GM19351 (cell line): ENCODE measurements around the gene KLHL8.
"Not testable (repeated sequence)": the region's sequence is repeated elsewhere in the genome, so short reads cannot be mapped to it uniquely, and the experiment has no call there.

Source experiments
- ATAC-seq: cut with Tn5 transposase; IDR thresholded peaks from one replicate; pipeline ENCODE4 v1.9.1; 2021; ENCODE audit warnings: mild to moderate bottlenecking, moderate library complexity; ENCODE audit not compliant: unreplicated experiment

The KLHL8 gene

DNA sequence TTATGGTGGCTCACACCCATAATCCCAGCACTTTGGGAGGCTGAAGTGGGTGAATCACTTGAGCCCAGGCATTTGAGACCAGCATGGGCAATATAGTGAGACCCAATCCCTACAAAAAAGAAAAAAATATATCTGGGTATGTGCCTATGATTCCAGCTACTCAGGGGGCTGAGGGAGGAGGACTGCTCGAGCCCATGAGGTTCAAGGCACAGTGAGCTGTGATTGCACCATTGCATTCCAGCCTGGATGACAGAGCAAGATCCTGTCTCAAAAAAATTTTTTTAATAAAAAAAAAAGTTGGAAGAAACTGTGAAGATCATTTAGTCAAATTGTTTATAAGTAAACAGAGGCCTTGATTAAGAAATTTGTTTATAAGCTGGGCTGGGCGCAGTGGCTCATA, 39.7 kb downstream of the KLHL8 start:
- no peak for ATAC-seq

DNA sequence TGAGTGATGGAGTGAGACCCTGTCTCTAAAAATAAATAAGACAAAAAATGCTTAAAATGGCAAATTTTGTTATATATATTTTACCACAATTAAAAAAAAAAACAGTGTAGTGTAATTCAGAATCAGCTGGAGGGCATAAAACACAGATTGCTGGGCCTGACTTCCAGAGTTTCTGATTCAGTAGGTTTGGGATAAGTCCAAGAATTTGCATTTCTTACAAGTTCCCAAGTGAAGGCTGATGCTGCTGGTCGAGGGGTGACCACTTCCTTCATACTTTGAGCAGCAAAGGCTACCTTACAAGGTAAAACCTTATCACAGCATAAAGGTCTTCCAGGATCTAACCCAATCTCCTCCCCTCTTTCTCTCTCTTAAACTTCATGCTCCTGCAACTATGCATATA, 40.7 kb downstream of the KLHL8 start:
- ATAC-seq, result no peak

DNA sequence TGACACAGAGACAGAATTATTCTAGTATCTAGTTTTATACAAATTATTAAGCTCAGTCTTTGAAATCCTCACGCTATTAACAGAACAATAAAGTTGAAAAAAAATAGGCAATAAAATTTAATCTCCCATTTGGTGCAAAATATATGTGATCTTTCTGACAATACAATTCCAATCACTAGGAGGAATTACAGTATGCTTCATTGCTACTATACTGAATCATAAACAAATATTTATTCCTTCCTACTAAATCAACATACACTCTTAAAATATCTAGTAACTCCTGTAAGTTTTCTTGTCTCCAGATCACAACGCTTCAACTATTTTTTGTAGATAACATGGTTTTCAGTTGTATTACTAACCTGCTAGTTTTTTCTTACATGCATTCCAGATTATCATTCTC, 45.7 kb downstream of the KLHL8 start:
- no peak for ATAC-seq

GRCh38 chr4:87171944-87172343, 48.5 kb downstream of the KLHL8 start:
- ATAC-seq, result no peak

DNA sequence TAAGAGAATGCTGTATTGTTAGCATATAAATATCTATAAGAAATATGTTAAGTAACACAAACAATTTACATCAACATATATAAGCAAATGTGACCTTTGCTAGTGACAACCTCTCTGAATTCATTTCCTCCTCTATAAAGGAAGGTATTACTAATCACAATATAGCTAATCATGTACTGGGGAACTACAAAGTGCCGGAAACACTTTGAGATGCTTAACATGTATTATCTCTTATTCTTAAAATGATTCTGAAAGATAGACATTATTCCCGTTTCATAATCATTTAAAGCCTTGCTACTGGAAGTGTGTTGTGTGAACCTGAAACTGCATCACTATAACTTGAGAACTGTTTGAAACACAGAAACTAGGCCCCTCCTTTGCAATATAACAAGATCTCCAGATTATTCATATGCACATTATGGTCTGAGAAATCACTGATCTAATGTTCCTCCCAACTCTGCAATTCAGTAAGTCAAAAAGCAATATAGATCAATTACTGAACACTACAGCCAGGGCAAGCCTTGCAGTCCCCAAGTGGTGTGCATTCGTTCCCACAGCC, 54.0 kb downstream of the KLHL8 start:
- no peak for ATAC-seq

- ATAC-seq, result no peak
Observed at GRCh38 chr4:87165892-87166291, 54.5 kb downstream of the KLHL8 start.

- no peak for ATAC-seq
Observed at GRCh38 chr4:87153078-87153870, 67.1 kb downstream of the KLHL8 start.

- ATAC-seq, result no peak
Observed at GRCh38 chr4:87152310-87153041, 67.9 kb downstream of the KLHL8 start.

GRCh38 chr4:87151730-87152129, 68.7 kb downstream of the KLHL8 start:
- ATAC-seq, result no peak

DNA sequence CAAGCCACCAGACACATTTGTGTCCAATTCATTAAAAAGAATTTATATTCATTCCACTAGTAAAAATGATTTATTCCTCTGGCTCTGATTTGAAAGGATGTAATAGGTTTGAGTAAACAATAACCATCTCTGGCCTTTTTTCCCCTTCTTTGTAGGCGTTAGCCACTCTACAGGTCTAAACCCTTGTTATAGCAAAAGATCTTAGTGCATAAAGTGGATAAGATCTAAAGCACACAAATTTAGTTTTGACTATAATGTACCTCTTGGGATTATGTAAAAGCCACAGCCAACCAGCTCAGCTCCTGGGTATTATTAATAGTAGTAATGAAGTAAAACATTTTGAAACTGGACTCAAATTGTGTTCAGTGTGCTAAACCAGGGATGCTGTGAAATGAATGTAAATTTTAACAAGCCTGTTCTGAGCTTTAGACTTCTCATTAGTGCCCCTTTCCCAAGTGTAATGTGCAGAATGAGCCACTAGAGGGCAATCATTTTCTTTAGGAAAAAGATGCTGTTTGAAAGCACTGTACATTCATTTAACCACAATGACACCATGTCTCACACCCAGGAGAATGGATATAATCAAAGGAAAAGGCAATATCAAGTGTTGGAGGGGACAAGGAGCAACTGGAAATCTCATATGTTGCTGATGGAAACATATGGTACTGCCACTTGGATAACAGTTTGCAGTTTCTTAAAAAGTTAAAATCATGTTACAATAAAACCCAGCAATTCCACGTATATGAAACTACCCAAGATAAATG, 69.7 kb downstream of the KLHL8 start:
- peak; percentile 78 for ATAC-seq

GRCh38 chr4:87147116-87147515, 73.3 kb downstream of the KLHL8 start:
- no peak for ATAC-seq

DNA sequence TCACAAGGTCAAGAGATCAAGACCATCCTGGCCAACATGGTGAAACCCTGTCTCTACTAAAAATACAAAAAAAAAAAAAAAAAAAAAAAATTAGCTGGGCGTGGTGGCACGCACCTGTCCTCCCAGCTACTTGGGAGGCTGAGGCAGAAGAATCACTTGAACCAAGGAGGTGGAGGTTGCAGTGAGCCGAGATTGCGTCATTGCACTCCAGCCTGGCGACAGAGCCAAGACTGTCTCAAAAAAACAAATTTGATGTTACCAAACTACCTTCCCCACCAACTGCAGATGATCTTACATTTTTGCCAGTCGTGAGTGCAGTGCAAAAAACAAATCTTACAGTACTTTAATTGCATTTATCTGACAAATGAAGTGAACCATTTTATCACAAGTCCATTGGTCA, 74.5 kb downstream of the KLHL8 start:
- not testable (repeated sequence) for ATAC-seq

DNA sequence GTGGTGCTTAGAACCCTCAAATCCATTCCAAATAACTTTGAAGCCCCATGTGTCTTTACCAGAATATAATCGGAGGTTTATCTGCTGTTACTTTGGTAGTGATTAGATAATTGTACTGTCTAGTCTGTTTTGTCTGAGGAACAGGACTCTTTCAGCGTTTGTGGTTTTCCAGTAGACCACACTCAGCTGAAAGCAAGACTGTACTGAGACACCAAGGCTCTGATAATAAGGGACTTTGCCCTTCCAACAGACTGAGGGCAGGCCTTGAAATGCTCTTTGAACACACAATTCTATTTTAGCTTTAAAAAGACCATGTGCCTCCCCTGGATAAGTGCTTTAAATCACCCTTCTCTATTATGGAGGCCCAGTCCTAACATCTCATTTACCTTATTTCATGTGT, 76.1 kb downstream of the KLHL8 start:
- ATAC-seq, result no peak

DNA sequence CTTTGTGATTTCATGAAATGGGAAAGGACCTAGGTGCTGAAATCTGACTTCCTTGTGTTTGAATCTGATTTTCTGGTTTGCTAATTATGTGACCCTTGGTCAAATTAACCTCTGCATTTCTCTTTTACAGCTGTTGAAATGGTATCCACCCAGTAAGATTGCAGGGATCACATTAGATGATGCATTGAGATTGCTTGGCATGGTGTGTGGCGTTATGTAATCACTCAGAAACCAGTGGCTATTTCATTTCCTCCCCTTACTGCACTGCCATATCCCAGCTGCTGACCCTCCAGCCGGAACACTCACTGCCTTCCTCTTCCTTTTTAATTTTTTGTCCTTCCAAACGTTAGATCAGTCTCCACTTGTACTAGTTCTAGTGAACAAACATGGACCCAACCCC, 79.0 kb downstream of the KLHL8 start:
- no peak for ATAC-seq

GRCh38 chr4:87134122-87134521, 86.3 kb downstream of the KLHL8 start:
- ATAC-seq, result no peak

GRCh38 chr4:87133183-87133582, 87.2 kb downstream of the KLHL8 start:
- no peak for ATAC-seq

DNA sequence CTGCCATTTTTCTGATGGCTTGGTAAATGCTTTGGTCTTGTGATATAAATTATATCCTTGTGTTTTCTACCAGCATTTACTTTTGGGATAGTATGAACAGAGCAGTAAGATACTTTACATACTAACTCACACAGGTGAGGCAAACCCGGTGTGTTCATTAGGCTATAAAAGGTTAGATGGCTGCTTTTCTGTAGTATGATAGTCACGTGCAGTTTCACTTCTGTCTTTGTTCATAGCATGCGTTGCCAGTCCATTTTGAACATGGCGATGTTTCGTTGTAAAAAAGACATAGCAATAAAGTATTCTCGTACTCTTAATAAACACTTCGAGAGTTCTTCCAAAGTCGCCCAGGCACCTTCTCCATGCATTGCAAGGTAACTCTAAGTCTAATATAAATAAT, 88.4 kb downstream of the KLHL8 start:
- no peak for ATAC-seq

DNA sequence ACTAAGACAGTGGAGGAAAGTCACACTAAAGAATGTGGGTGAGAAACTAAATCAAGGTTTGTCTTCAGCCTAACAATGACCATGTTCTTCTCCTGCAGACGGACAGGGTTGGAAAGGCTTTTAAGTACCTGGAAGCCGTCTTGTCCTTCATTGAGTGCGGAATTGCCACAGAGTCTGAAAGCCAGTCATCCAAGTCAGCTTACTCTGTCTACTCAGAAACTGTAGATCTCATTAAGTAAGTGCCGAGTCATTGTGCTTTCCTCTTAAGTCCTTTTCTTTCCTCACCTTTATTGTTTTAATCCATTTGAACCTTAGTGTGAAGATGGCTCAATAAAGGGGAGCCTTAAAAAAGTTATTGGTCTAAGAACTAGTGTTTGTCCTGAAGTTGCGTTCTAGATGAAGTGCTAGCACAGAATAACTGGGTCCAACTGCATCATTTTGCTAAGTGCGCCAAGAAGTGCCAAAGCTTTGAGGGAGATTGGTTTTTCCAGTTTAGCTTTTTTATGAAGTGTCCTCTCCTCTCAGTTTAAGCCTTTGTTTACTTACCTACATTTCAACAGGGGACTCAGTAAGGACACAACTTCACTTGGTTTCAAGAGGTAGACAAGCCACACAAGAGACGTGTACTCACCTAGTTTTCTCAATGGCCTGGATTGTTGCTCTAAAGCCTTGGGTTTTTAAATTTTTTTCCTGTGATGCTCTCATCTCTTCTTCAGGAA, 89.3 kb downstream of the KLHL8 start:
- ATAC-seq, result no peak

DNA sequence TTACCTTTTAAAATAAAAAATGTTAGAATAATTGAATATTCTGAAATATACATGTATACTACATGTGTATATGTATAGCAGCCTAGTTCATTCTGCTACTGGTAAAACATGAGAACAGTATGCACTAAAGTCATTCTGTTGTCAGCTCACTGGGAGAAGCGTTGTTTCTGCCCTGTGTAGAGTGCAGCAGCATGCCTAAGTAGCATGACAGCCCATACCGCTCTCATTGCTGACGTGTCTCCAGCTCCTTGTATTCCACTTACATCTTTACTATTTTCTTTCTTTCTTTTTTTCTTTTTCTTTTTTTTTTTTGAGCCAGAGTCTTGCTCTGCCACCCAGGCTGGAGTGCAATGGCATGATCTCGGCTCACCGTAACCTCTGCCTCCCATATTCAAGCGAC, 90.7 kb downstream of the KLHL8 start:
- no peak for ATAC-seq

DNA sequence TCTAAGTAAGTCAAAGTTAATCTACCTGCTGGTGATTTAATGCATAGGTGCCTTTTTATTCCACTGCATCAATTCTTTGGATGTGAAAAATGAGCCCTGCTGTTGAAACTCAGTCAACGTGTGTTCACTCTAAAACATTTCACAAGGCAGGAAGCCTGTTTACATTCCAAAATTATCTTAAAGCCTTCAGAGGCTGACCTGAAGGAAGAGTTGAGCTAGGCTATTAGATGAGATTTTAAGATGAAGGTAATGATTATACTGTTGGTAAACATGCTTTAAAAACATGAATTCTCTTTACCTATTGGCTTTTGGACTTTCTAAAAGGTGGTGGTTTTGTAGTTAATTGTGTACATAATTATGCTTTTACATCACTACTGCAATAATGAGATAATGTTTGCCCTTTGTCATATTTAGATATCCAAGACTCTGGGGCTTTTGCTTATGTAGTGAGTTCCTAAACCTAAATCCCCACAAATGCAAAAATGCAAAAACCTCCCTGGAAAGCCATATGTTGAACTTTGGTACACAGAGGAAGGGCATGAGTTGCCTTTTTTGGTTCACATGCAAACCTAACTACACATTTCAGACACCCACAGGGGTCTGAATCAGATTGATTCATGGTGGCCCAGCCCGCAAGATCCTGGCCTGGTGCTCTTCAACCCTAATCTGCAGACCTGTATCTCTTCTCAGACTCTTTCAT, 92.3 kb downstream of the KLHL8 start:
- no peak for ATAC-seq
